Liver (tissue), 3 donors: ENCODE results near the gene LAMB1.

ENCODE experiments used
- EGR1 ChIP-seq, 2 donors: IDR thresholded peaks; 2 replicates each; pipeline ENCODE4 v1.6.1; 2016 to 2018; ENCODE audit warnings: antibody characterized with exemption in 2 of 2, low read depth in 2 of 2
- GABPA ChIP-seq, 2 donors: IDR thresholded peaks in 1 of 2; conservative IDR thresholded peaks in 1 of 2; 2 replicates each; pipeline ENCODE4 v1.6.1; 2016; ENCODE audit warnings: antibody characterized with exemption in 2 of 2, mild to moderate bottlenecking in 1 of 2, moderate library complexity in 1 of 2
- JUND ChIP-seq, 2 donors: IDR thresholded peaks; 2 replicates each; pipeline ENCODE4 v1.6.1; 2016; ENCODE audit warnings: antibody characterized with exemption in 2 of 2
- RXRA ChIP-seq, 2 donors: IDR thresholded peaks; 2 replicates each; pipeline ENCODE4 v1.6.1; 2017 to 2018; ENCODE audit warnings: antibody characterized with exemption in 2 of 2, mild to moderate bottlenecking in 1 of 2
- SP1 ChIP-seq: IDR thresholded peaks from 2 replicates; pipeline ENCODE4 v1.6.1; 2018; ENCODE audit warnings: antibody characterized with exemption, mild to moderate bottlenecking
- YY1 ChIP-seq: IDR thresholded peaks from 2 replicates; pipeline ENCODE4 v1.6.1; 2016; ENCODE audit warnings: antibody characterized with exemption, mild to moderate bottlenecking
- TF ChIP-seq, protein P1 (sequence below): IDR thresholded peaks from 2 replicates; pipeline ENCODE4 v1.6.1; 2016; ENCODE audit warnings: antibody characterized with exemption
- TF ChIP-seq, protein P2 (sequence below): IDR thresholded peaks from 2 replicates; pipeline ENCODE4 v1.6.1; 2016; ENCODE audit warnings: antibody characterized with exemption
- TF ChIP-seq, protein P3 (sequence below): fragments of 150-350 bp; IDR thresholded peaks from 2 replicates; pipeline ENCODE4 v1.5.1; 2017; ENCODE audit warnings: improper control_type of control experiment, low read depth, low read length; ENCODE audit not compliant: missing input control
- TF ChIP-seq, protein P4 (sequence below): IDR thresholded peaks from 2 replicates; pipeline ENCODE4 v1.6.1; 2016; ENCODE audit warnings: antibody characterized with exemption, mild to moderate bottlenecking
- donor health status: healthy.
- donor health status: healthy.

DNA sequence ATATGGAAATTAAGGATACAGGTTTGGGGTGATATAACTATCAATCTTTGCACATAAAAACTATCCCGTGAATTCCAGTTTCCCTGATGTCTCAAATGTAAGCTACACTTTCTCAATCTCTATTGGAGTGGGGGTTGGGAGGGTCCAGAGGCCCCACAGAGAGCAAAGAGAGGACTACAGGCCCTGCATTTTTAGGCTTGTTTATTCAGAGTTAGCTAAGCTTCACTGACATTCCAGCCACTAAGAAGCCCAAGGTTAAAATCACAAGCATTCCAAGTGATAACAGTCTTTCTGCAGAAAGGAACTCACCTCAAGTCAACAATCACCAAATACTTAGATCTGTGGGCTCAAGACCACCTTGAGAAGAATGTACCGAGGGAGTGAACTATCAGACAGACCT lies 31.6 kb upstream of the LAMB1 start:
- TF ChIP-seq, protein P1, sequence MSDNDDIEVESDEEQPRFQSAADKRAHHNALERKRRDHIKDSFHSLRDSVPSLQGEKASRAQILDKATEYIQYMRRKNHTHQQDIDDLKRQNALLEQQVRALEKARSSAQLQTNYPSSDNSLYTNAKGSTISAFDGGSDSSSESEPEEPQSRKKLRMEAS: no peak
- TF ChIP-seq, protein P2, sequence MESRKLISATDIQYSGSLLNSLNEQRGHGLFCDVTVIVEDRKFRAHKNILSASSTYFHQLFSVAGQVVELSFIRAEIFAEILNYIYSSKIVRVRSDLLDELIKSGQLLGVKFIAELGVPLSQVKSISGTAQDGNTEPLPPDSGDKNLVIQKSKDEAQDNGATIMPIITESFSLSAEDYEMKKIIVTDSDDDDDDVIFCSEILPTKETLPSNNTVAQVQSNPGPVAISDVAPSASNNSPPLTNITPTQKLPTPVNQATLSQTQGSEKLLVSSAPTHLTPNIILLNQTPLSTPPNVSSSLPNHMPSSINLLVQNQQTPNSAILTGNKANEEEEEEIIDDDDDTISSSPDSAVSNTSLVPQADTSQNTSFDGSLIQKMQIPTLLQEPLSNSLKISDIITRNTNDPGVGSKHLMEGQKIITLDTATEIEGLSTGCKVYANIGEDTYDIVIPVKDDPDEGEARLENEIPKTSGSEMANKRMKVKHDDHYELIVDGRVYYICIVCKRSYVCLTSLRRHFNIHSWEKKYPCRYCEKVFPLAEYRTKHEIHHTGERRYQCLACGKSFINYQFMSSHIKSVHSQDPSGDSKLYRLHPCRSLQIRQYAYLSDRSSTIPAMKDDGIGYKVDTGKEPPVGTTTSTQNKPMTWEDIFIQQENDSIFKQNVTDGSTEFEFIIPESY: no peak
- TF ChIP-seq EGR1 (IDR thresholded peaks at IDR 0.05; ENCODE audit: low read depth in 2 of 2) (no peak), GABPA (IDR thresholded peaks at IDR 0.05 in 1 of 2, conservative IDR thresholded peaks at IDR 0.05 in 1 of 2) (no peak), RXRA (IDR thresholded peaks at IDR 0.05) (no peak), YY1 (no peak), SP1 (no peak), JUND (IDR thresholded peaks at IDR 0.05) (no peak)
- TF ChIP-seq, protein P3, sequence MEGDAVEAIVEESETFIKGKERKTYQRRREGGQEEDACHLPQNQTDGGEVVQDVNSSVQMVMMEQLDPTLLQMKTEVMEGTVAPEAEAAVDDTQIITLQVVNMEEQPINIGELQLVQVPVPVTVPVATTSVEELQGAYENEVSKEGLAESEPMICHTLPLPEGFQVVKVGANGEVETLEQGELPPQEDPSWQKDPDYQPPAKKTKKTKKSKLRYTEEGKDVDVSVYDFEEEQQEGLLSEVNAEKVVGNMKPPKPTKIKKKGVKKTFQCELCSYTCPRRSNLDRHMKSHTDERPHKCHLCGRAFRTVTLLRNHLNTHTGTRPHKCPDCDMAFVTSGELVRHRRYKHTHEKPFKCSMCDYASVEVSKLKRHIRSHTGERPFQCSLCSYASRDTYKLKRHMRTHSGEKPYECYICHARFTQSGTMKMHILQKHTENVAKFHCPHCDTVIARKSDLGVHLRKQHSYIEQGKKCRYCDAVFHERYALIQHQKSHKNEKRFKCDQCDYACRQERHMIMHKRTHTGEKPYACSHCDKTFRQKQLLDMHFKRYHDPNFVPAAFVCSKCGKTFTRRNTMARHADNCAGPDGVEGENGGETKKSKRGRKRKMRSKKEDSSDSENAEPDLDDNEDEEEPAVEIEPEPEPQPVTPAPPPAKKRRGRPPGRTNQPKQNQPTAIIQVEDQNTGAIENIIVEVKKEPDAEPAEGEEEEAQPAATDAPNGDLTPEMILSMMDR: no peak
- TF ChIP-seq, protein P4, sequence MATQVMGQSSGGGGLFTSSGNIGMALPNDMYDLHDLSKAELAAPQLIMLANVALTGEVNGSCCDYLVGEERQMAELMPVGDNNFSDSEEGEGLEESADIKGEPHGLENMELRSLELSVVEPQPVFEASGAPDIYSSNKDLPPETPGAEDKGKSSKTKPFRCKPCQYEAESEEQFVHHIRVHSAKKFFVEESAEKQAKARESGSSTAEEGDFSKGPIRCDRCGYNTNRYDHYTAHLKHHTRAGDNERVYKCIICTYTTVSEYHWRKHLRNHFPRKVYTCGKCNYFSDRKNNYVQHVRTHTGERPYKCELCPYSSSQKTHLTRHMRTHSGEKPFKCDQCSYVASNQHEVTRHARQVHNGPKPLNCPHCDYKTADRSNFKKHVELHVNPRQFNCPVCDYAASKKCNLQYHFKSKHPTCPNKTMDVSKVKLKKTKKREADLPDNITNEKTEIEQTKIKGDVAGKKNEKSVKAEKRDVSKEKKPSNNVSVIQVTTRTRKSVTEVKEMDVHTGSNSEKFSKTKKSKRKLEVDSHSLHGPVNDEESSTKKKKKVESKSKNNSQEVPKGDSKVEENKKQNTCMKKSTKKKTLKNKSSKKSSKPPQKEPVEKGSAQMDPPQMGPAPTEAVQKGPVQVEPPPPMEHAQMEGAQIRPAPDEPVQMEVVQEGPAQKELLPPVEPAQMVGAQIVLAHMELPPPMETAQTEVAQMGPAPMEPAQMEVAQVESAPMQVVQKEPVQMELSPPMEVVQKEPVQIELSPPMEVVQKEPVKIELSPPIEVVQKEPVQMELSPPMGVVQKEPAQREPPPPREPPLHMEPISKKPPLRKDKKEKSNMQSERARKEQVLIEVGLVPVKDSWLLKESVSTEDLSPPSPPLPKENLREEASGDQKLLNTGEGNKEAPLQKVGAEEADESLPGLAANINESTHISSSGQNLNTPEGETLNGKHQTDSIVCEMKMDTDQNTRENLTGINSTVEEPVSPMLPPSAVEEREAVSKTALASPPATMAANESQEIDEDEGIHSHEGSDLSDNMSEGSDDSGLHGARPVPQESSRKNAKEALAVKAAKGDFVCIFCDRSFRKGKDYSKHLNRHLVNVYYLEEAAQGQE: no peak
